AML-193 (cell line): Measurements from ENCODE around the gene SASS6.
A peak's percentile ranks its signal among the peaks of the same experiment; 100 is the strongest.

Experiments
- DNase-seq, 2 experiments: peaks; one replicate each; lab custom pipeline; 2025; lab: John Stamatoyannopoulos, UW

The SASS6 gene

GRCh38 chr1:100045206-100045605, 87.5 kb downstream of the SASS6 start:
- no peak for DNase-seq

GRCh38 chr1:100039591-100039990, 93.1 kb downstream of the SASS6 start:
- DNase-seq = no peak

- DNase-seq = peak; percentile 26 to 41
Observed at GRCh38 chr1:100038660-100039287, 94.0 kb downstream of the SASS6 start.

- DNase-seq = peak; percentile 60 to 70
Observed at GRCh38 chr1:100037927-100038659, 94.6 kb downstream of the SASS6 start.

GRCh38 chr1:100037656-100037926, 95.1 kb downstream of the SASS6 start:
- no peak for DNase-seq

- peak; percentile 17 to 43 for DNase-seq
Observed at GRCh38 chr1:100036718-100037655, 95.7 kb downstream of the SASS6 start.

- no peak for DNase-seq
Observed at GRCh38 chr1:100035214-100035613, 97.5 kb downstream of the SASS6 start.

GRCh38 chr1:100034470-100034869, 98.3 kb downstream of the SASS6 start:
- peak; percentile 51 to 63 for DNase-seq
